A673 (cell line): Measurements from ENCODE around the gene MTNR1A.

ENCODE experiments used
- CTCF ChIP-seq: fragments of 300-800, 200-600 bp; sonication (generic); conservative IDR thresholded peaks from 2 replicates; pipeline ENCODE4 v1.5.1; 2017; ENCODE audit warnings: low read depth, mild to moderate bottlenecking, antibody characterized with exemption, low read length, moderate library complexity, mixed read lengths
- EZH2 ChIP-seq: fragments of 200-600 bp; sonication (generic); IDR thresholded peaks from 2 replicates; pipeline ENCODE4 v1.6.1; 2017; ENCODE audit warnings: borderline replicate concordance, low read depth, mild to moderate bottlenecking, mixed read lengths, antibody characterized with exemption, low read length; ENCODE audit not compliant: poor library complexity, severe bottlenecking

DNA sequence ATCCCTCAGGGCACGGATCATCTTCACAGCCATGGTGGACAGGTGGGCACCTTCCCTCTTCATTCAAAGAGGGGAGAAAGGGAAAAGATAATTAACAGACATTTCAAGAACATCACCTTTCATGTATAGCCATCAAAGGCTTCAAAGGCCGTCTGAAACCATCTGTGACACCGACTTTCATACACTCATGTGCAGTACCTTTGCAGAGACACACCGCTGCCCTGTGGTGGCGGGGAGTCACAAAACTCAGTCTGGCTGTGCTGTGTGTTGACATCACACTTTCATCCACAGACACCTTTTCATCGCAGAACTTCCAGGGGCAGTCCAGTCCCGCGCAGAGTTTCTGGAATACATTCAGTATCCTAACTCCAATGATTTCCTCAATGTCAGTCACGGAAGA is 47.6 kb upstream of the MTNR1A start:
- TF ChIP-seq CTCF = no peak
- TF ChIP-seq EZH2 = no peak
